HG03469 (cell line): ENCODE data around the gene ZDHHC18.
"Not testable (repeated sequence)": the region's sequence is repeated elsewhere in the genome, so short reads cannot be mapped to it uniquely, and the experiment has no call there.

ENCODE experiments used
- ATAC-seq: cut with Tn5 transposase; IDR thresholded peaks from one replicate; pipeline ENCODE4 v1.9.1; 2021; ENCODE audit warnings: mild to moderate bottlenecking, moderate library complexity, moderate number of reproducible peaks; ENCODE audit not compliant: unreplicated experiment

ZDHHC18 gene

DNA sequence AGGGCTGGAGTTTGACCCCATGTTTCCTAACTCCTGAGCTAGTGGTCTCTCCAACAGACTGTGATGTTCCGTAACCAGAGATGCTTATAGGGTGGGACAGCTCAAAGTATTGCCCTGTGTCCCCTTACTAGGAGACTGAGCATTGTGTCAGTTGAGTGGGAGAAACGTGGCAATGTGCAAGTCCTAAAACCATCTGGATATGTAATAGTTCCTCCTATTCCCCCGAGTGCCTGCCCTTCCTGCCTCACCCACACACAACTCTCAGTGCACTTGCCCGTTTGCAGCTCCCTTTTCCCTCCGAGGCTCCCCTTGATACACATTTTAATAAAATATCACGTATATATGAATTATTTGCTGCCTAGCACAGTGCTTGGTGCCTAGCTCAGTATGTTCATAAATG, 35.3 kb upstream of the ZDHHC18 start:
- no peak for ATAC-seq

DNA sequence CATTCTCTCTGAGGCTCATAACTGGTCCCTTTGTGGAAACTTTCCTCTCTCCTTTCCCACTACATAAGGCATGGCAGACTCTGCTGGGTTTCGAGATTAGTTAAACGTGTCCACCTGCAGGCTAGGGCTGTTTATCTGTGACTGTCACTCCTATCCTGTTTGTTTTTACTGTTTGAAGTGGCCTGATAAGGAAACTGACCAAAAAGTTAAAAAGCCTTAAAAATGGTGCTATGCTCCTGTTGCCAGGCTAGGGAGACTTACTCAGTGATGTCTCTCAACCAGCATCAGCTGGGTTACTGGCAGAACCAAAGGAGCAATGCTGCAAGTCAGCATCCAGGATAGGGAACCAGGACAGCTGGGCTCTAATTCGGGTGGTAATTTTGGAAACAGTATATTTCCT, 34.9 kb upstream of the ZDHHC18 start:
- no peak for ATAC-seq

DNA sequence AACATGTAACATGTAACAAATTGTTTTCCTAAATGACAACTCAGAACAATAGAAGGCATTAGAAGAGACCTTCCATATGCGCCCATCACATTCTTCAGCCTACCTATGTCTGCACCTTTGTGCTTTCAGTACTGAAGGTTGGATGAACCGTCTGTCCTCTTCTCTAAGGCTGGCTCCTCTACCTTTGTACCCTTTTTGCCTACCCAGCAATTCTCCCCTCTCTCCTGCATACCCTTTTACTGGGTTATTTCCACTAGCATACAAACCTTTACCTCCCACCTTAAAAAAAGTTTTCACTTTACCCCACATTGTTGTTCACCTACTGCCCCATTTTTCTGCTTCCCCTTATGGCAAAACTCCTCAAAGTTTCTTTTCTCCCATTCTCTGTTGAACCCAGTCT, 33.6 kb upstream of the ZDHHC18 start:
- no peak for ATAC-seq

DNA sequence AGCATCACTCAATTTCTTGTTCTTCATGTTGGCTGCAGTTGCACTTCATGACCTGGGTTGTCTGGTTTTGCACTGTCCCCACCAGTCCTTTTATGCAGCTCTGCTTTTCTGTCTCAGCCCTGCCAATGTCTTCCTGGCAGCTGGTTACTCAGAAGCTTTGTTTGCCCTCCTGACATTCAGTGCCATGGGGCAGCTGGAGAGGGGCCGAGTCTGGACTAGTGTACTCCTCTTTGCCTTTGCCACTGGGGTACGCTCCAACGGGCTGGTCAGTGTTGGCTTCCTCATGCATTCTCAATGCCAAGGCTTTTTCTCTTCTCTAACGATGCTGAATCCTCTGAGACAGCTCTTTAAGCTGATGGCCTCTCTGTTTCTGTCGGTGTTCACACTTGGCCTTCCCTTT, 32.1 kb upstream of the ZDHHC18 start:
- no peak for ATAC-seq

GRCh38 chr1:26797627-26798026, 28.9 kb upstream of the ZDHHC18 start:
- no peak for ATAC-seq

DNA sequence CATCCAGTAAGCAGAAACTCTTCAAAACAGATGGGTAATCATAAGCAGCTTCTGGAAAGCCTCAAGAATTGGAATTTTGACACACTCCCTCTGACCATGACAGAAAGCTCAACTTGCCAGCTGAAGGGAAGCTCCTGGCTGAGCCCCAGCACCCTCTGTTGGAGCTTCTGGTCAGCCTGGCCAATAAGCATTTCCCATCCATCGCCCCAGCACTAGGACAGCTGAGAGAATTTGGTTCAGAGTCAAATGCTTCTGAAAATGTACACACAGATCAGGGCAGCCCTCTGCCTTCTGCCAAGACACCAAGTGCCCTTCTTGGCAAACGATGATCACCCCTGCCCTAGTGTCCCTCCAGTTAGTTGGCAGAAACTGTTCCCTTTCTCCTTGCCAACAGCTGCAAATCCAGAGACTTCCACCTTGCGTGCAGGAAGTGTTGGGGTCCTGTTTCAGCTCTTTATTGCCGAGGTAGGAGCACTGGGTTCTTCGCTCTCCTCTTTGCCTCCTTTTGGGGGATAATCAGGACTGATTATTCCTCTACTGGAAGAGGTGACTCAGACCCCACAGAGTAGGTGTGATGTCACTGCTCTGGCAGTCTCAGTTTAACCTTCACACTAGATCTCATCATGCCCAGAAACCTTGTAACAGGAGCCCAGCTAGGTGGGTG, 26.9 kb upstream of the ZDHHC18 start:
- ATAC-seq: no peak

GRCh38 chr1:26803932-26804331, 22.6 kb upstream of the ZDHHC18 start:
- ATAC-seq: not testable (repeated sequence)

DNA sequence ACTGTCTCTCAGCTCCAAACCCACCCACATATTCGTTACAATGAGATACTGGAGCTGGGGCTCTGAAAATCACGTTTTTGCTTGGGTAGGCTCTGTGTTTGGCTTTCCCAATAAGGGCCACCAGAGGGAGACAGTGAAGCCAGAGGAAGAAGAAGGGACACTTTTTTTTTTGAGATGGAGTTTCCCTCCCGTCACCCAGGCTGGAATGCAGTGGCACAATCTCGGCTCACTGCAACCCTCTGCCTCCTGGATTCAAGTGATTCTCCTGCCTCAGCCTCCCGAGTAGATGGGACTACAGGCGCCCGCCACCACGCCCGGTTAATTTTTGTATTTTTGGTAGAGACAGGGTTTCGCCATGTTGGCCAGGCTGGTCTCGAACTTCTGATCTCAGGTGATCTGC, 16.4 kb upstream of the ZDHHC18 start:
- ATAC-seq: not testable (repeated sequence)

DNA sequence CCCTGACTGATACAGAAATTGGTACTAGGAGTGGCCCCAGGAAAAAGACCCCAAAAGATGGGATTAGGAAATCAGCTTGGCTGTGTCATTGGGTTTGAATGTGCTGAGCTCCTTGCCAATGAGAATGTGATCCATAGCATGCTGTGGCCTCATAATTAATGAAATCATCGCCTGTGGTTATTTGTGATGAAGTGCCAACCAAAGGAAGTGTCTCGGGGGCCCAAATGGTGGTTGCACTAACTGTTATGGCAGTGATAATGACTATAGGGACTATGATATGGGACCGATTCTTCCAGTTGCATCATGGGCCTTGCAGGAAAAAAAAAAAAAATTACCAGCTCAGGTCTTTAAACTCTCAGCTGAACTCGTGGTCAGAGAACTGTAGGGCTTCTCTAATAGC, 15.4 kb upstream of the ZDHHC18 start:
- no peak for ATAC-seq

GRCh38 chr1:26811708-26812107, 14.8 kb upstream of the ZDHHC18 start:
- ATAC-seq: no peak

DNA sequence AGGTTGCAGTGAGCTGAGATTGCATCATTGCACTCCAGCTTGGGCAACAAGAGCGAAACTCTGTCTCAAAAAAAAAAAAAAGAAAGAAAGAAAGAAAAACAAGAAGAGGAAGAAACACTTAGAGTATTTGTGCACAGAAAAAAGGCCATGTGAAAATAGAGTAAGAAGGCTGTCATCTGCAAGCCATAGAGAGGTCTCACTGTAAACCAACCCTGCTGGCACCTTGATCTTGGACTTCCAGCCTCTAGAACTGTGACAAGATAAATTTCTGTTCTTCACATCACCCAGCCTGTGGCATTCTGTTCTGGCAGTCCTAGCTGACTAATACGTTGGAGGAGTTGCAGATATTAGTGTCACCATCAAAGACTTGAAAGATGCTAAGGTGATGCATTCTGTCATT, 12.1 kb upstream of the ZDHHC18 start:
- ATAC-seq: no peak

DNA sequence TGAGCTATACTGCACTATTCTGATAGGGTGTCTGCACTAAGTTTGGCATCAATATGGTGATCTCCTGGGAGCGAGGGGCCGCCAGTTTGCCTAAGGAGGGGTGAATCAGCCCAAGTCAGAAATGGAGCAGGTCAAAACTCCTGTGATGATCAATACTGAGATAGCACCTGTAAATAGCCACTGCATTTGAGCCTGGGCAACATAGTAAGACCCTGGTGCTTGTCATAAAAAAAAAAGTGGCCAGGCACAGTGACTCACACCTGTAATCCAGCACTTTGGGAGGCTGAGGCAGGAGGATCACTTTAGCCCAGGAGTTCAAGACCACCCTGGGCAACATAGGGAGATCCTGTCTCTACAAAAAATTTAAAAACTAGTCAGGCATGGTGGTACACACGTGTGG, 11.6 kb upstream of the ZDHHC18 start:
- ATAC-seq: no peak

DNA sequence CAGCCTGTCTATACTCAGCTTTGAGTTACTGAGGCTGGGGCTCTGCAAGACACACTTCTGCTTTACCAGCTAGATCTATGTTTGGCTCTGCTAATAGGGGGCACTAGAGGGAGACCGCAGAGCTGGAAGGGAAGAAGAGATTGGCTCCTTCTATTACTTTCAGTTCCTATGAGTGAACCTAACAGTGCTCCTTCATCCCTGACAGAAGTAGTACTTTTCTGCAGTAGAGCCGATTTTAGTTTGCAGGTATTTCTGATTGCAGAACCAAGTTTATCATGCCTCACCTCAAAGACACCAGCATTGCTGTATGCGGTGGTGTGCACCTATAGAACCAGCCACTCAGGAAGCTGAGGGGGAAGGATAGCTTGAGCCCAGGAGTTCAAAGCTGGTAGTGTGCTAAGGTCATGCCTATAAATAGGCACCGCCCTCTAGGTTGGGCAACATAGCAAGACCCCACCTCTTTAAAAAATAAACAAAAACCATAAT, 5.7 kb upstream of the ZDHHC18 start:
- ATAC-seq: peak; percentile 76

GRCh38 chr1:26822737-26823395, 3.6 kb upstream of the ZDHHC18 start:
- no peak for ATAC-seq

DNA sequence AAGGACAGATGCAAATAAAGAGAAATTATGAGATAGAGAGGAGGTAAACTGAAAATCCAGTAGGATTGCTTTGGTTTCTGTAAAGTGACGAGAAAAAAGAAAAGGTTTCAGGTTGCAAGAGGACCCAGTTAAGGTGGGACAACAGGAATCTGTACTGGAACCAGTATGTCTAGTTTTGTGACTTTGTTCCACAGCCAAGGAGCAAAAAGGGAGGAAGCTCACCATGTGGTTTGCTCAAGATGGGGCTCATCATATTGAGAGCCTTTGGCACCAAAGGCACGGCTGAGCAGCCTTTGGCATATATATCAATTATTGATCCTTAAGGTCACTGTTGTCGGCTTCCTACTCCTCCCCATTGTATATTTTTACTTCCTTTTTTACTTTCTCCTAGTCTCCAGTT, 1.8 kb upstream of the ZDHHC18 start:
- no peak for ATAC-seq

GRCh38 chr1:26827106-26827604, 667 bp downstream of the ZDHHC18 start:
- ATAC-seq: no peak

- no peak for ATAC-seq
Measured at GRCh38 chr1:26827663-26828062, 1.2 kb downstream of the ZDHHC18 start.

DNA sequence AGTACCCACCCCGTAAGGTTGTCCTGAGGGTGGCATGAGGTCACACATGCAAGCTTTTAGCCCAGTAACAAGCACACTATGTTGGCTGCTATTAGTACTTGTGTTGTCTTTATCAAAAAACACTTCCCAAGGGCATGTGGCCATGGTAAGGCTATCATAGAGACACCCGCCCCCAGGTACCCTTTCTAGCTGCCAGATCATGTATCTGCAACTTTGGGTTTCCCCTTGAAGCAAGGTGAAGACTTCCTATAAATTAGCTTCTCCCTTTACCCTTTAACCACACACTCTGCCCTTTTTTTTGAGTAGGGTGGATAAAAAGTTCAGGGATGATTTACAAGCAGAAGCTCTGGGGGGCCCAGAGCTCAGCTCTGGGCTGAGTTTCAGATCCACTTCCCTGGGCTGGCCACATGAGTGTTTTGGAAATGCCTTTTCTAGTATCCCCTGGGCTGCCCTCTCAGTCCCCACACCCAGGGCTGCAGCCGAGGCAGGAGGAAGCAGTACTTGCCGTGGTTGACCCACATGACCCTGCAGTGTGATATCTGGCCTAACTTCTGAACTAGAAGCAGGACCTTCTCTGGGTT, 2.0 kb downstream of the ZDHHC18 start:
- ATAC-seq: no peak

DNA sequence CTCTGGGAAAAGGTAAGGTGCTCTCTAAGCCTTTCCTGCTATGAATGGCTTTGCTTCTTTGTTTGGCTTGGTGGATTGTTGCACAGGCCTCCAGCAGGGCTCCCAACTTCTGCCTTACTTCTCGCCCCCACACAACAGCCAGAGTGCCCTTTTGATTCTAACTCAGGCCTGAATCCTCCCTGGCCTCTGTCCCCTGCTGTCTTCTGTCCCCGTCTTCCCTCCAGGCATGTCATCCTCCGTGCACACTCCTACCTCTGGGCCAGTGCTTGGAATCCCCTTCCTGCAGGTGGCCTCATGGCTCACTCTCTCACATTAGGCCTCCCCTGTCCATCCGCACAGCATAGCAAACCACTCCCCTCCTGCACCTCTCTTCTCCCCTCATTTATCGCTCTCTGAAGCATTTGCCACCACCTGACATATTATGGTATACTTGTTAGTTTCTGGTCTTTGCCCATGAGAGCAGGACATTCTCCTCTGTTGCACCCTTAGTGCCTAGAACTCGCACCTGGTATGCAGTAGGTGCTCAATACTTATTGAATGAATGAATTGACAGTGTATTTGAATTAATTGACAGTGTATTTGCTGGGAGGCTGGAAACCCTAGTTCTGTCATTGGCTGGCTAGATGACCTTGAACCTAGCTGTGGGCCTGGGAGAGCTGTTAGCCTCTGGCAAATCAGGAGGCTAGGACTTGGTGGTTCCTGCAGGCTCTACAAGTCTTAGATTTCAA, 2.9 kb downstream of the ZDHHC18 start:
- ATAC-seq: no peak

DNA sequence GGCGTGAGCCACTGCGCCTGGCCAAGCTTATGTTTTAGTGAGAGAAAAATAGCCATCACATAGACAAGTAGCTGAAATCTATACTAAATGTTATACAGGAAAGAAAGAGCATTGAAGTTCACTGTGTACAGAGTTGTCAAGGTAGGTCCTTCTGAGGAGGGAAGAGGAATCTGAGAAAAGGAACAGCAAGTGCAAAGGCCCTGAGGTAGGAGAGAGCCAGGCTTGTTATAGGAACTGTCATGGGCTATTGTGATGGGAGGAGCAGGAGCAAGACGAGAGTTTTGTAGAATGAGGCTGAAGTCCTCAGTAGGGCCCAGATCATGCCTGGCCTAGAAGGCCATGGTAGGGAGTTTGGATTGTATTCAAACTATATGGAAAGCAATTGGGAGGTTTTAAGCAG, 4.6 kb downstream of the ZDHHC18 start:
- ATAC-seq: no peak

DNA sequence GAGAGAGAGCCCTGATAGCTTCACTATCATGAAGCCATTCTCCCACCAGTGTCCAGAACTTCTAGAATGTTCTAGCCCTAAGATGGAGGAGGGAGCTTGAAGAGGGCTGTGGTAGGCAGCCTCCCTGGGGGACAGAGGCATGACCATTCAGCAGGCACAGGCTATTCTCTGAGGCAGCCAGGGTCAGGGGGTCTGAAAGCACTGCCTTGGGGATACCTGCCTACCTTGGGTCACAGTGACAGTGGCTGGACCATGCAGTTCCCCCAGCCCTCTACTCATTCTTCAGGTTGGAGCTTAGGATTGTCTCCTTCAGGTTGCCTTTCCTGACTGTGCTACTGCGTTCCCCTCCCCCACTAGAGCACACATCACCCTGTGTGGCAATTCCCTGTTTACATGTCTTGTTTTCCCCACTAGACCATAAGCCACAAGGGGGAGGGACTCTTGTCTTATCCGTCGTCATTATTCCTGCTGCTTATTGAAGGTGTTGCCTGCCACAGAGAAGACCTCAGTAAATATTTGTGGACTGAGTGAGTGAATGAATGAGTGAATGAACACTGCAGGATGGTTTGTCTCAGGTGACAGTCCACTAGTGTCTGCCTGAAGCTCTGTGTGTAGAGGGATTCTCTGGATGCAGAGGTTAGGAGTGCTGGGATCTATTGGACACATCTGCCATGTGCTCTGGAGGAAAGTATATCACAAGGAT, 5.2 kb downstream of the ZDHHC18 start:
- ATAC-seq: no peak
